NCI-H1930 (cell line): Measurements from ENCODE around the gene SHISA5.
A peak's percentile ranks its signal among the peaks of the same experiment; 100 is the strongest.

ENCODE experiments used
- DNase-seq, 2 experiments: peaks; one replicate each; lab custom pipeline; 2025; lab: John Stamatoyannopoulos, UW

The SHISA5 gene

DNA sequence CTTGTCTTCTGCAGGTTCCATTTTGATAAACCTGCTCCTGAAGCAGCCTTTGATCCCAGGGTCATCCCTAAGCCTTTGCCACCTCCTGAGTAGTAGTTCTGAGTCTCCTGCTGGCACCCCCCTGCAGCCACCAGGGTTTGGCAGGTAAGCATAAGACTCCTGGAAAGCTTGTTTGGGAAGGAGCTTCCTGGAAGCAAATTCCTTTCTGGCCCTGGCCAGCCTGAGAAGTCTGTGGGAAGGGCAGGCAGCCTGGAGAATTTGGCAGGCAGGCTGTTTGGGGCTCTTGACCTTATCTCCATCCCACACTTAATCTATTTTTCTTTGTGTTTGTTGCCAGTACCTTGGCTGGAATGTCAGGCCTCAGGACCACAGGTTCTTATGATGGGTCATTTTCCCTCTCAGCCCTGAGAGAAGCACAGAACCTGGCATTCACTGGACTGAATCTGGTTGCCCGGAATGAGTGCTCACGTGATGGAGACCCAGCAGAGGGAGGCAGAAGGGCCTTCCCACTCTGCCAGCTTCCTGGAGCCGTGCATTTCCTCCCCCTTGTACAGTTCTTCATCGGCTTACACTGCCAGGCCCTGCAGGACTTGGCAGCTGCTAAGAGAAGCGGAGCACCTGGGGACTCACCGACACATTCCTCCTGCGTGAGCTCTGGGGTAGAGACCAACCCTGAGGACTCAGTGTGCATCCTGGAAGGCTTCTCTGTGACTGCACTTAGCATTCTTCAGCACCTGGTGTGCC lies 44.0 kb downstream of the SHISA5 start:
- no peak for DNase-seq

DNA sequence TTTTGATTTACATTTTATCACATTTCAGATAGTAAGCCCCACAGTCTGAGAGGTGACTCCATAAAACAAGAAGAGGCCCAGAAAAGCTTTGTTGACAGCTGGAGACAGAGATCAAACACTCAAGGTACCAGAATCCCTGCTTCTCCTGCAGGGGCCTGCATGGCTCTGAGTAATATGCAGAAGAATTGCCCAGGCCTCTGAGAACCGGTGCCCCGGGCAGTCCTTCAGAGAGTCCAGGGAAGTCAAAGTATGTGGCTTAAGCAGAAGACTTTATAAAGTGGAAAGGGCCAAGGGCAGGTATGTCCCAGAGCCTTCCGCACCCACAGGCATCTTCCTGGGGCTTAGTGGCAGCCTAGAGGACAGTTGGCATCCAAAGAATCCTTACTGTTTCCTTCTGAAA lies 44.6 kb downstream of the SHISA5 start:
- no peak for DNase-seq

DNA sequence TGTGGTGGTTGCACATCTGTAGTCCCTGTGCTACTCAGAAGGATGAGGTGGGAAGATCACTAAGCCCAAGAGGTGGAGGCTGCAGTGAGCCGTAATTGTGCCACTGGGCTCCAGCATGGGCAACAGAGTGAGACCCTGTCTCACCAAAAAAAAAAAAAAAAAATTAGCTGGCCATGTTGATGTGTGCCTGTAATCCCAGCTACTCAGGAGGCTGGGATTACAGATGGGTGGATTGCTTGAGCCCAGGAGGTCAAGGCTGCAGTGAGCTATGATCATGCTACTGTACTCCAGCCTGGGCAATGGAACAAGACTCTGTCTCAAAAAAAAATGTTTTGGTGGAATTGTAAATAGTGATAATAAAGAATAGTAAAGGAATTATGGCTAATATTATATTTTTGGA lies 47.5 kb downstream of the SHISA5 start:
- no peak for DNase-seq

DNA sequence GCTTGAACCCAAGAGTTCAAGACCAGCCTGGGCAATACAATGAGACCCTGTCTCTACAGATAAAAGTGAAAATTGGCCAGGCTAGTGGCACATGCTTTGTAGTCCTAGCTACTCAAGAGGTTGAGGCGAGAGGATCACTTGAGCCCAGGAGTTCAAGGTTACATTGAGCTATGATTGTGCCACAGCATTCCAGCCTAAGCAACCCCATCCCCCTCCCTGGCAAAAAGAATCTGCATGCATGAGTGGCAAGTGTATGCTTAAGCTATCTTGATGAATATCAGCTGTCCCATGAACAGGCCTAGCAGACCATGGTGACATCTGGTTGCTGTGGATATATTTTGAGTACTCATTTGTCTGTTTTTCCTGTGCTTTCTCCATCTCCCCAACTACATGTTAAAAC lies 52.7 kb downstream of the SHISA5 start:
- no peak for DNase-seq

DNA sequence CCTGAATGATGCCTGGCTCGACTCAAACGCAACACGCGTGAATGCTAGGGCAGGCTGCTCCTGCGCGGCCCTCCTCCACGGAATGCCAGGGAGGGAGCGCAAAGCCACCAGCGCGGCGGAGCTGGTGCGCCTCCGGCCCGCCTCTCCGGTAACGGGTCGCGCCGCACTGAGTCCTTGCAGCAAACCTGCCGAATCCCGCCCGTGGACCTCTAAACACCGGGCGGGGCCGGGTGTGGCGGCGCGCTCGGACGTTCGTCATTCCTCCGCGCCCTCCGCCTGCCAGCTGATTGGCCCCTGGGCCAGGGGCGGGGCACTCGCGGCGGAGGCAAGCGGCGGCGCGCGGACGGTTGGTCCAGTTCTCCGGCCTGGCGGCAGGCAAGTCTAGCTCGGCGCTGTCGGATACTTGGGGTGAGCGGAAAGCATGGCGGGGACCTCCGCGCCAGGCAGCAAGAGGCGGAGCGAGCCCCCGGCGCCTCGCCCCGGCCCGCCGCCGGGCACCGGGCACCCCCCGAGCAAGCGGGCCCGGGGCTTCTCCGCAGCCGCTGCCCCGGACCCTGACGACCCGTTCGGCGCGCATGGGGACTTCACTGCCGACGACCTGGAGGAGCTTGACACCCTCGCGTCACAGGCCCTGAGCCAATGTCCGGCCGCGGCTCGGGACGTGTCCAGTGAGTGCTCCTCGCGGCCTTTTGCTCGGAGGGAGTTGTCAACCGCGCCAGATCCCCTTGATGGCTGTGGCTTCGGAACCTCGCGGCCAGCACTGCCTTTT lies 57.4 kb downstream of the SHISA5 start, which contains the start of gene ATRIP:
Gene ATRIP (plus strand): TSS at position 313 of the 769 bp plus-strand sequence. CDS start 109 bp downstream, at position 422.
- peak; percentile 60 to 75 for DNase-seq

DNA sequence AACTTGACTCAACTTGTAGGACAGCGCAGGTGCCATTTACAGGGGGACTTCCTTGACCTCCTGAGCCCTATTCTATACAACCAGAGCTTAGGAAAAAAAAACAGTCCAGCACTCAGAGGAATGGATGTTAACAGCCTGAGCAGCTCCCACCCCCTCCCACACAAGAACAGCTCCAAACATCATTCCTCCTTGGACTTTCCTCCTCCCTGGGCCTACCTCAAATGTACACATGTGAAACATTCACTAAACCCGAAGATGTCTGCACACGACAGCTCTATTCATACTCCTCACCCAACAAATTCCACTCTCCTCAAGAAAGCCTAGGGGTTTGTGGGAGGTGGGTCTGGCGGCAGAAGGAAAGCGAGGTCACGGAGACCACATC lies 57.9 kb downstream of the SHISA5 start:
- no peak for DNase-seq

DNA sequence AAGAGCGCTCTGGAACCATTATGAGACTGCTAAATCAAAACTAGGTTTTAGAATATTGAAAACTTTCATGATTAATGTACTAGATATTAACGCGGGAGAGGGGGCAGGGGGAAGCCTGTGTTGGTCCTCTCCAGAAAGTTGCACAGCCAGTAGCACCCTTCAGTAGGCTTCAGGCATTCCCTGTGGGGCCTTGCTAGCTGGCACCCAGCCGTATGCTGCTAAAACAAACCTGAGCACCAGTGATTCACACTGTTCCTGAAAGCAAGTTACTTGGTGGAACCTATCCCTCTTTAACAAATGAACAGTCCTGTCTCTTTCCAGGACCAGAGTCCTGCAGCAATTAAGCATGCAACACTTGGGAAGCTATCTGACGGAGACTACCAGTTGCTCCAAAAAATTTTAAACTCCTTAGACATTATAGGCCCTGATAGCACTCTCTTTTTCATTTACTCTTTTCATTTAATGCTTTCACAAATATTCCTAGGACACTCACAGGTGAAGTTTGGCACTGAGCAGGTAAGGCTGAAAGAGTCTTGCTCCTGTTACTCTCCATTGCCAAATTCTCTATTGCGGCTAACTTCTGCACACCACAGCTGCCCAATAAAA lies 58.6 kb downstream of the SHISA5 start:
- DNase-seq = no peak

DNA sequence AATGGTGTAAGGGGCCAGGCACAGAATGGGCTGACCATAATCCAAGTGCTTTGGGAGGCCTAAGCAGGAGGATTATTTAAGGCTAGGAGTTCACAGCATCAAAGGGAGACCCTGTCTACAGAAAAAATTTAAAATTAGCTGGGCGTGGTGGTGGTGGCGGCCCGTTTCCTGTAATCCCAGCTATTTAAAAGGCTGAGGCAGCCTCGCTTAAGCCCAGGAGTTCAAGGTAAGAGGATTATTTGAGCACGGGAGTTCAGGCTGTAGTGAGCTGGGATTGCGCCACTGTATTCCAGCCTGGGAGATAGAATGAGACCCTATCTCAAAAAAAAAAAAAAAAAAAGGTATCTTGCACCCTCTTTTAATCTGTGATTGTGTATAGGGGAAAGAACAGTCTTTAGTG lies 62.0 kb downstream of the SHISA5 start:
- no peak for DNase-seq

DNA sequence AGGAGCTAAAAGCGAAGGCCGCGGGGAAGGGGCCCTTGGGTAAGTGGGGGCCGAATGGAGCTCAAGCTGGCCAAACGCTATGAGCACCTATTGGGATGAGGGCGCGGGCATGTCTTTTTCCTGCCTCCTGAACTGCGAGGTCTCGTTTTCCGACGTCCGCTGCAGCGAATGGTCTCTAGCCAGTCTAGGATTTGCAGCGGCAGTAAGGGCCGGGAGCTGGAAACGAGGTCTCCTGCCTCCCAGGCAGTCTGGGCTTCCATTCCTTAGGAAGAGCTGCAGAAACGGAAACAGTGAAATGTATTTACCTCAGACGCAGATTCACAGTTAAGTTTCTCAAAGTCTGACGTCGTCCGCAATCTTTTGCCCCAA lies 63.4 kb downstream of the SHISA5 start:
- no peak for DNase-seq

DNA sequence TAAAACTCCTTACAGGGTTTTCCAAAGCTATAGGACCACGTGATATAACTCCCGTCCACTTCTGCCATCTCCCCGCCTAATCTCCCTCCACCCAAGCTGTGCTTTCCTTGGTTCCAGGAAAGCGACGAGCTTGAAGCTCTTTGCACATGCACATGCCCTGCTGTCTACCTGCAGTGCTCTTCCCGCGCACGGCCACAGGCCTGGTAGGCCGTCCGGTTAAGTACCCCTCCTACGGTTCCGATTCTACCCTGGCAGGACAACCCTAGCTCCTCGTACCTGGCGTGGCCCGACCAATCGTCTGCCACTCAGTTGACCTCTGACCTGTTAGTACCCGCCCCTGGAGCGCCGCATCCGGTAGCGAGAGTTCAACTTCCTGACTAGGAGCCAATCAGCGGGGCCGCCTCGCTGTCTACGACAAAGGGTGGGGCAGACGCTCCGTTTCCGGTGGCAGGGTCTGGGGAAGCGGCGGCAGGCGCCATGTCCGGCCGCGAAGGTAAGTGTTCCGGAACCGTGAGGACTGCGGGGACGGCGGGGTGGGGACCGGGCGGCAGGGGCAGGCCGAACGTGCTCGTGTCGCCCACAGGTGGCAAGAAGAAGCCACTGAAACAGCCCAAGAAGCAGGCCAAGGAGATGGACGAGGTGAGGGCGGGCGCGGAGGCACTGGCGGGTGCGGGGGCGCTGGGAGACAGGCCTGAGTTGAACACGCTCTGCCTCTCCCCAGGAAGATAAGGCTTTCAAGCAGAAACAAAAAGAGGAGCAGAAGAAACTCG lies 64.0 kb downstream of the SHISA5 start, which contains the start of the genes CCDC51 and TMA7:
Gene CCDC51 (minus strand): TSS at position 300 of the 770 bp plus-strand sequence. CDS start 4,991 bp downstream, outside the sequence.
Gene TMA7 (plus strand): TSS at position 438 of the 770 bp plus-strand sequence. CDS start 40 bp downstream, at position 478.
- peak; percentile 90 to 93 for DNase-seq

DNA sequence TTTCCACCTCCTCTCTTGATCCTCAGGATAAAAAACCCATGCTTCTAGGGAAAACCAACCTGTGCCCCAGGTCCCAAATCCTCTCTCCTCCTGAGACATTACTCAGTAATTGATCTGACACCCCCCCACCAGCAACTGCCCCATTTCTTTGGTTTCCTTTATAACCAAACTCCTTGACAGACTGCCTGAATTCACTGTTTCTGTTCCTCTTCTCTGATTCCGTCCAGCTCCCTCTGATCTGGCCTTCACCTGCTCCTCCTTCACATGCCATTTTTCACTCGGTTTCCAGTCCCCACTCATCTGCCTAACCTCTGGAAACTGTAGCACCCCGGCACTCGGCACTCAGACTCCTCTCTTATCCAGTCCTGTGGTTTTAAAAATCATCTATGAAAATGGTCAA lies 66.2 kb downstream of the SHISA5 start:
- DNase-seq = no peak

DNA sequence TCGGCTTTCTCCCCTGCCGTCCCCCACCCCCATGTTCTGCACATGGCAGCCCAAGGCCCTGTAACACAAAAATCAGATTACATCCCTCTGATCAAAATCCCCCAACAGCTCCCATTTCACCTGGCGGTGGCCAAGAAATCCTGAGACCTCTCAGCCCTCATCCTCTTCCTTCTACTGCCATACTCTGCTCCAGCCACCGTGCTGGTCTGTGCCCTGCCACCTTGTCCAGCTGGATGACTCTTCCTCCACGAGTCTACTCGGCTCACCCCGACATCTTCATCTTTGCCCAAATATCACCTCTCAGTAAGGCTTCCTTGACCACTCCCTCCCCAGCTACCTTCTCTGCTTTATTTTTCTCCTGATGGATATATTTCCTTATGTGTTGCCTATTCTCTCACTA lies 67.1 kb downstream of the SHISA5 start:
- DNase-seq = no peak

DNA sequence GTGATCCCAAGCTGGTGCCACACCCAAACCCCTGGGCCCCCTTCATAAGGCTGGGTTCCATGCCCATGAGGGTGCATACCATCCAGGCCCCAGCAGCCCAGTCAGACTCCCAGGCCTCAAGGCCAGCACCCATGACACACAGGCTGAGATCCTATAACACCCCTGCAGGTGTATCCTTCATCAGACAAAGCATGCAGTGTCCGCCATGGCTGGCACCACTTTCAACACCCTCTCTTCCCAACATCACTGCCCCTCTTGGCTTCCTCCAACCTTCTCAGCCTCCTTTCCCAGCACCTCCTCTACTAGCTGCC lies 67.5 kb downstream of the SHISA5 start:
- DNase-seq = no peak

DNA sequence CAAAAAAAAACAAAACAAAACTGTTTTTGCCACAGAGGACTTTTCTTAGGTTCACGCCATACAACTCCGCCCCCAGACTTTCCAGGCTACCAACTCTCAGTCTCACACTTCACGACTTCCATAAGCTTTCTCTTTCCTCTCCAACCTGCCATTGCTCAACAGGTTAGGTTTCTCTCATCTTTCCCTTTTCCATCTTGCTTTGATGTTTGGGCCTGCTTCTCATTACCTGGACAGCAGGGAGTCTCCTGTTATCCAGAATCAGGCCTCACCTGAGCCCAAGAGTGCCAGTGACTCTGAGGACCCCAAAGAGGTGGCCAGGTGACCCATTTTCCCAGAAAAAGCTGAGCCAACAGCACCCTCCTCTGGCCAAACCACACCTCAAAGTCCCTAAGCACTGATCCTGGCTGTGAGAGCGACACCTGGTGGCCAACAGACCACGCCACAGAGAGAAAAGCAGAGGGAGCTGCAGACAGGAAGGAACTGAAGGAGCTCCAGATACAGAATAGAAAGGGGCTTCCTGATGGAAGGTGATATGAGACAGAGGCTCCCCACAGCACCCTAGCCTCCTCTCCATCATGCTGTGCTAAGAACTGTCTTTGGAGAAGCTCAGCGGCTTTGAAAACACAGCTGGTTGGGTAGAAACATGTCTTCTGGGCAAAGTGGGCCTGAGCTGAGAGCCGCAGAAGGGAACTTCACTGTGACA lies 68.0 kb downstream of the SHISA5 start:
- peak; percentile 44 to 69 for DNase-seq

DNA sequence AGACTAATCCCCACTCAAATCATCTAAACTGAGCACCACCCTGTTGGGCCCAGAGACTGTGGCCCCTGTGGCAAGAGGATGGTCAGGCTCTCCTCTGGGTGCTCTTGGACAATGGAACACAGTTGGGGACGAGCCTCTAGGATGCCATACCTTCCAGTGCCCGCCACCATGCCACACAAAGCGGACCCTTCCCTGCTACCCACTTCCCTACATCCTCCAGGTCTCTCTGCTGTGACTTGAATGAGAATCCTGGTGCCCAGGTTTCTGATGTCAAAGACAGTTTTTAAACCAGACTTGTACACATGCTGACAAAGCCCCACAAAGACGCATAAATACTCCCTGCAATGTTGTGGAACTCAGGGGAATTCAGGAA lies 68.8 kb downstream of the SHISA5 start:
- no peak for DNase-seq

DNA sequence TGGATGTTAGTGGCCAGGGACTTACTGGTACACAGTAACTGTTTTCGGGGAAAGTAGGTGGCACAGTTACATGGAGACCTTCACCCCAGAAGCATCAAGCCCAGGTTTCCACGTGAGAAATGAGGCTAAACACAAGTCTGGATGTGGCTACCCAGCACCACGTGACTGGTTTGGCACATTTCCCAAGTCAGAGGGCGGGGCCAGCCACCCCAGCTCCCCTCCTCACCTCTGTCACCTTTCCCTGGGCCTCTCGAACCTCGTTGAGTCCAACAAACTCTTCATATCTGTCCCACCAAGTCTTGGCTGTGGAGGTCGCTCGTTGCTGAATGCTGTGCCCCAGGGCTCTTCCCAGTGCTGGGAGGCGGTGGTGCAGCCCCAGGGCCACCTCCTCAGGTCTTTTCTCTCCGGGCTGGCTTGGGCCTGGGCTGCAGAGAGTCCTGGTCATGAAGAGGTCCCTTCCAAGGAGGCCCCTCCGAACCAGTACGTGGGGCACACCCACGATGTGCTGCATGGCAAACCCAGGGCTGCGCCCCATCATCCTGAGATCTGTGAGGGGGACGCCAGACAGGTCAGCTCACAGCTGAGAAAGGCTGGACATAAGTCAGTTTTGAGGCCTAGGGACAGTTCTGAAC lies 69.3 kb downstream of the SHISA5 start:
- no peak for DNase-seq

DNA sequence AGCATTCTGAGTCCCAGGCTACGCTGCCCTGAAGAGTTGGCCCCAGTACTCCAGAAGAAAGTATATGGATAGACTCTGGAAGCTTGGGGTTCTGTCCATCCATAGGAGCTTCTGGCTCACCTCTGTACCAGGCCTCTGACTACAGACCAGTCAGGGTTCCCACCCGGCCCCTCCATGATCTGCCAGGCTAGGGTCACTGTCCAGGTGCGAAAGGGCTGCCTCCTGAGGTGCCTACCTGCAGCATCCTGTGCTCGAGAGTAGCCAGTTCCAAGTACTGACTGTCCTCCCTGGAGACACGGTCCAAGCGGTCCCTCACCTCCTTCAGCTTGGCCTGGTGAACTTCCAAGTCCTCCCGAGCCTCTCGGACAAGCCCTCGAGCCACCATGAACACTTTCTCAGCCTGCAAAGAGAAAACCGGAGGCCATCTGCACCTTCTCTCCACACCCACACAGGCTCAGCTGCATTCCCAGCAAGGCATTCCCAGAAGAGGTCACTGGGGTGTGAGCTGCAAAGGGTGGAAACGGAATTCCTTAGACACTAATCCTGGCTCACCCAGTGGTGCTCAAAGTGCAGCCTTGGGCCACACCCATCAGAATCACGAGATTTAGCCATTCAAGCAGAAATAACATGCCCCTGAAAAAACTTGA lies 70.4 kb downstream of the SHISA5 start:
- no peak for DNase-seq

DNA sequence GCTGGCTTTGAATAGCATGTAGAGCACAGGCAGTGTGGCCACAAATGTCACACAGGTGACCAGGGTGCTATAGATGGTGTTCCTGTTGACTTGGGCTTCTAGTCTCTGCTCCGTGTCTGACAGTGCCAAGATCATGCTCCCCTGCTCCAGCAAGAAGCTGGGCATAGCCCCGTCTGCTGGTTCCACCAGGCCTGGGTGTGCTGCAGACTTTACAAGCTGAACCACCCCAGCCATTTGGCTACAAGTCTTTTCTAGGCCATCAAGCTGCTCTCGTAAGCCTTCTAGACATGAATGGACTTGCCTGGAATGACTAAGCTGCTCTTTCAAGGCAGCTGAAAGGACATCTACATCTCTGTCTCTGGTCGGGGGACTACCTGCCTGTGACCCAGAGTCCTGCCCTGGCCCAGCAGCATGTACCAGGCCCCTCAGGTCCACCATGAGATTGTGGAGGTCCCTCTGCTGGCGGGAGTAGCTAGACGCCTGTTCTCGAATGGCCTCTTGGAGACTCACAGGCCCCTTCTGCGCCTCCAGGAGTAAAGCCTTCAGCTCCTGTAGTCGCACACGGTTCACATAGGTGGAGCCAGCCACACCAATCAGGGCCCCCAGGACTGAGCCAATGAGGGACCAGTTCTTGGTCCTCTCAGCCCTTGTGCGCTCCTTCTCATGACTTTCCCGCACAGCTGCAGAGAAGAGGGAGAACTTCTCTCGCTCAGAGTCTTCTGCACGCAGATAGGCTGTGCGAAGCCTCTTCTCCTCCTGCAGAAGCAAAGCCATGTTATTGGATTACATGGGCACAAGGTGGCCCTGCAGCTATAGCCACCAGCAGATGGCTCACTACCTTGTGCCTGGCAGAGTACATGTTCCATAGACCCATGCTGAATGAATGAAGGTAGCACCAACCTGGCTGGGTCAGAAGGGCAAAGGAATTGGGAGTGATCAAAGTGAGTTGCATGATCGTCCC lies 71.3 kb downstream of the SHISA5 start:
- no peak for DNase-seq

DNA sequence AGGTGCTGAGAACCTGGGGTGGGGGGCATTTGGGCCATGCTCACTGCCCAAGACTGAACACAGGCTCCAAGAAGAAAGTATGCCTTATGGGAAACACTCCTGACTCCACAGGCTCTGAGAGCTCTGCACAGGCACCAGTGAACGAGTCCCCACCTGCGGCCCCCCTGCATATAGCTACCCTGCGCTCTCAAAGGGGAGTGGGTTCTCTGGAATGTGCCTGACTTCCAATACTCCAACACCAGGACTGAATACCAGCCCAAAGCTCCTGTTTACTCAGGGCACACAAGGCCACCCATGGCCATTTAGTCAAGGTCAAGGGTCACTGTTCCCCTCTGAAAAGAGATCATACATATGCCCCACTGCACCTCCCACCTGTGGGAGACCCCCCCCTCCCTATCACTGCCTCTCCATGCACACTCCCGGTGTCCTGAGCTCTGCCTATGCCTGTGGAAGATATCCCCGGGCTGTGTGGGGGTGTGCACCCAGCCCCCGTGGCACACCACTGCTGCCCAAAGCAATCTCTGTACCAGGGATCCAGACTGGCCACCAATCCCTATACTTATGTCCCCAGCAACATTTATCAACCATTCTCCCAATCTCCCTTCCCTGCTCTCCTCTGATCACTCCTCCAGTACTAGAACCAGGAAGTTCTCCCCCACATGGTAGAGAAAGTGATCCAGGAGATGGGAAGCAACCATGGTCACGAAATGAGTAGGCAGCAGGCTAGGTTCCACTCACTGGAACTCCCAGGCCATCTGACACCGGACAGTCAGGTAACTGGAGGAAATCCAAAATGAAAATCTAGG lies 72.5 kb downstream of the SHISA5 start:
- DNase-seq = no peak
